Upper lobe of right lung (tissue), 1 donor: ENCODE data around the gene FANCD2OS. TPM values are rescaled to one million over a fixed set of nuclear protein-coding genes. Genes with fewer than 3 reads are reported as not detected.
"Not testable (repeated sequence)": the region's sequence is repeated elsewhere in the genome, so short reads cannot be mapped to it uniquely, and the experiment has no call there.

Source experiments
- ATAC-seq: fragments of 200-7000 bp; cut with Tn5 transposase; one replicate; pipeline ENCODE4 v1.9.1; 2020; ENCODE audit warnings: mild to moderate bottlenecking, moderate library complexity
- DNase-seq: peaks from one replicate; pipeline ENCODE4 v3.0.0-alpha.2; 2020
- H3K27ac ChIP-seq: fragments of 200-600 bp; one replicate; pipeline ENCODE4 v1.8.0; 2022
- H3K27me3 ChIP-seq: fragments of 200-600 bp; one replicate; pipeline ENCODE4 v1.8.0; 2022; ENCODE audit warnings: mild to moderate bottlenecking
- H3K36me3 ChIP-seq: fragments of 200-600 bp; one replicate; pipeline ENCODE4 v1.8.0; 2022
- H3K4me1 ChIP-seq: fragments of 200-600 bp; one replicate; pipeline ENCODE4 v1.8.0; 2022
- H3K4me3 ChIP-seq: fragments of 200-600 bp; one replicate; pipeline ENCODE4 v1.8.0; 2022; ENCODE audit warnings: mild to moderate bottlenecking
- H3K9me3 ChIP-seq: fragments of 200-600 bp; one replicate; pipeline ENCODE4 v1.8.0; 2022
- CTCF ChIP-seq: fragments of 200-600 bp; IDR thresholded peaks from one replicate; pipeline ENCODE4 v1.8.0; 2022; ENCODE audit warnings: antibody characterized with exemption
- intact Hi-C: fragments of 100-400 bp; cut with DNase I; formaldehyde crosslinking; loops from one replicate; pipeline ENCODE4 v1.11.0; 2022
- total RNA-seq: library from RNA; stranded (reverse); fragmentation: NEBNext Ultra II Directional; extraction: Animal tissue kit (Norgen Biotek cat#: 25700); gene quantifications from one replicate; pipeline ENCODE4 v1.2.1, GENCODE V29; 2021
- donor health status: DM: no; HTN: yes; CAD: no; lungs with severe emphysema.

FANCD2OS gene
- total RNA-seq, 1 donor from 2014 or later: not detected

- Histone ChIP-seq H3K27me3 (no peaks in the 10 kb centered on the region), H3K27ac (no peak overlapping the region), H3K9me3 (no peaks in the 10 kb centered on the region), H3K36me3 (no peaks in the 10 kb centered on the region), H3K4me3 (no peak overlapping the region), H3K4me1 (no peaks in the 10 kb centered on the region)
- intact Hi-C loops: no loop called here
- ATAC-seq (no peak), DNase-seq (no peak)
- no peak for TF ChIP-seq CTCF
Observed at GRCh38 chr3:10093678-10094077, 14.4 kb downstream of the FANCD2OS start.

- H3K4me3 ChIP-seq, DNase-seq, H3K4me1 ChIP-seq, ATAC-seq, H3K9me3 ChIP-seq, intact Hi-C loops, H3K27ac ChIP-seq, H3K36me3 ChIP-seq, H3K27me3 ChIP-seq: not testable (repeated sequence)
Observed at GRCh38 chr3:10091387-10091786, 16.7 kb downstream of the FANCD2OS start.

- H3K4me3 ChIP-seq, H3K27me3 ChIP-seq, H3K36me3 ChIP-seq, H3K4me1 ChIP-seq, H3K9me3 ChIP-seq, intact Hi-C loops, ATAC-seq, H3K27ac ChIP-seq, DNase-seq: not testable (repeated sequence)
Observed at GRCh38 chr3:10090774-10091173, 17.3 kb downstream of the FANCD2OS start.

GRCh38 chr3:10090179-10090578 lies 17.9 kb downstream of the FANCD2OS start:
- no peak for TF ChIP-seq CTCF
- intact Hi-C loops: no loop called here
- ATAC-seq (no peak), DNase-seq (no peak)
- Histone ChIP-seq H3K4me1 (no peaks in the 10 kb centered on the region), H3K27ac (no peak overlapping the region), H3K9me3 (no peaks in the 10 kb centered on the region), H3K27me3 (no peaks in the 10 kb centered on the region), H3K4me3 (no peak overlapping the region), H3K36me3 (no peaks in the 10 kb centered on the region)

GRCh38 chr3:10088256-10088655 lies 19.8 kb downstream of the FANCD2OS start:
- H3K9me3 ChIP-seq: no peaks in the 10 kb centered on the region
- H3K27me3 ChIP-seq: no peaks in the 10 kb centered on the region
- no peak for TF ChIP-seq CTCF
- H3K4me1 ChIP-seq: no peaks in the 10 kb centered on the region
- intact Hi-C loops: no loop called here
- no peak overlapping the region for H3K4me3 ChIP-seq
- no peaks in the 10 kb centered on the region for H3K36me3 ChIP-seq
- no peak overlapping the region for H3K27ac ChIP-seq
- ATAC-seq: no peak
- no peak for DNase-seq

- DNase-seq: no peak
- intact Hi-C loops: no loop called here
- no peak for ATAC-seq
Observed at GRCh38 chr3:10085738-10086137, 22.3 kb downstream of the FANCD2OS start.

More at GRCh38 chr3:10085738-10086137, 22.3 kb downstream of the FANCD2OS start:
- H3K36me3 ChIP-seq: no peaks in the 10 kb centered on the region
- H3K4me1 ChIP-seq: no peaks in the 10 kb centered on the region
- no peak for TF ChIP-seq CTCF
- H3K27ac ChIP-seq: no peak overlapping the region
- no peaks in the 10 kb centered on the region for H3K9me3 ChIP-seq
- no peaks in the 10 kb centered on the region for H3K27me3 ChIP-seq
- H3K4me3 ChIP-seq: no peak overlapping the region
